ENCODE data around the gene EIF4A2. TPM values are rescaled to one million over a fixed set of nuclear protein-coding genes. Genes with fewer than 3 reads are reported as not detected.

The EIF4A2 gene
- total and polyA plus RNA-seq, 9 of the 15 experiments (the other 6 are each of a cell fraction or from before 2014, with no cell fraction given), result 307 to 754 (median 435) TPM

- TF ChIP-seq STAG1 (CRISPR knock-in tag; IDR thresholded peaks at IDR 0.05; ENCODE audit: borderline replicate concordance), result no peak
- TF ChIP-seq CTCFL (IDR thresholded peaks at IDR 0.05; ENCODE audit: borderline replicate concordance, insufficient read depth, low read depth, low read length, poor library complexity, severe bottlenecking), result no peak
- no peak for TF ChIP-seq EP400 (IDR thresholded peaks at IDR 0.05)
- TF ChIP-seq SRSF7 (optimal IDR thresholded peaks at IDR 0.05; ENCODE audit: low read depth, low read length), result no peak
- no peak for TF ChIP-seq RBM22 (IDR thresholded peaks at IDR 0.05; ENCODE audit: low read depth, low read length, poor library complexity, severe bottlenecking)
- TF ChIP-seq ETV6 (IDR thresholded peaks at IDR 0.05; ENCODE audit: borderline replicate concordance in 1 of 2, low read depth in 2 of 2, low read length in 1 of 2), result no peak
- no peak for TF ChIP-seq ETV6 (CRISPR knock-in tag; IDR thresholded peaks at IDR 0.05; ENCODE audit: borderline replicate concordance)
- TF ChIP-seq ZNF407 (IDR thresholded peaks at IDR 0.05; ENCODE audit: low read depth), result no peak
- peak; percentile 44; the same call in 1 of the 2 replicates for TF ChIP-seq MAX (CRISPR knock-in tag; IDR thresholded peaks at IDR 0.05)
- no peak for TF ChIP-seq RREB1 (CRISPR knock-in tag; IDR thresholded peaks at IDR 0.05)
Observed at GRCh38 chr3:186825294-186825821, 42.0 kb downstream of the EIF4A2 start (continued).

All from K562 (cell line).